ENCODE measurements around the gene BICDL2.

The BICDL2 gene

GRCh38 chr16:3026003-3026378 lies 10.8 kb downstream of the BICDL2 start:
- DNase-seq (ENCODE audit: low spot score) (no peak), FAIRE-seq (no peak)

- DNase-seq (ENCODE audit: low spot score) (no peak), FAIRE-seq (no peak)
These were observed 11.4 kb downstream of the BICDL2 start for GRCh38 chr16:3025032-3026002.

- DNase-seq (ENCODE audit: low spot score): peak; percentile 93
- peak; percentile 99 for FAIRE-seq
These were observed 12.9 kb downstream of the BICDL2 start, which contains the start of the genes HCFC1R1 and THOC6 for GRCh38 chr16:3023669-3024478. HCFC1R1 (minus strand) TSS chr16:3023942; CDS start chr16:3023941, 1 bp downstream. THOC6 (plus strand) TSS chr16:3024035; CDS start chr16:3024327, 292 bp downstream.

- FAIRE-seq (no peak), DNase-seq (ENCODE audit: low spot score) (peak; percentile 61)
These were observed 13.4 kb downstream of the BICDL2 start for GRCh38 chr16:3023415-3023668.

GRCh38 chr16:3022684-3023414 lies 13.9 kb downstream of the BICDL2 start:
- DNase-seq (ENCODE audit: low spot score) (no peak), FAIRE-seq (no peak)

GRCh38 chr16:3022208-3022683 lies 14.5 kb downstream of the BICDL2 start:
- FAIRE-seq: peak; percentile 32
- peak; percentile 83 for DNase-seq (ENCODE audit: low spot score)

- FAIRE-seq: peak; percentile 79
These were observed 15.1 kb downstream of the BICDL2 start for GRCh38 chr16:3021449-3022207.

GRCh38 chr16:3020604-3021448 lies 15.9 kb downstream of the BICDL2 start:
- DNase-seq (ENCODE audit: low spot score) (peak; percentile 92), FAIRE-seq (peak; percentile 97)

More at GRCh38 chr16:3021449-3022207, 15.1 kb downstream of the BICDL2 start:
- DNase-seq (ENCODE audit: low spot score): peak; percentile 85

GRCh38 chr16:3020247-3020603 lies 16.5 kb downstream of the BICDL2 start, which contains the start of gene TNFRSF12A:
TNFRSF12A (plus strand) TSS chr16:3020368; CDS start chr16:3020398, 30 bp downstream.
- peak; percentile 32 for FAIRE-seq
- DNase-seq (ENCODE audit: low spot score): peak; percentile 90

GRCh38 chr16:3019594-3020246 lies 17.0 kb downstream of the BICDL2 start:
- FAIRE-seq (no peak), DNase-seq (ENCODE audit: low spot score) (no peak)

- FAIRE-seq: no peak
These were observed 18.8 kb downstream of the BICDL2 start, which contains the start of gene CLDN6 for GRCh38 chr16:3017794-3018506. CLDN6 (minus strand) TSS chr16:3018183; CDS start chr16:3016021, 2,162 bp downstream.

GRCh38 chr16:3017344-3017743 lies 19.4 kb downstream of the BICDL2 start:
- FAIRE-seq (no peak), DNase-seq (ENCODE audit: low spot score) (no peak)

More at GRCh38 chr16:3017794-3018506, 18.8 kb downstream of the BICDL2 start, which contains the start of gene CLDN6:
- DNase-seq (ENCODE audit: low spot score): no peak

- FAIRE-seq: no peak
These were observed 20.8 kb downstream of the BICDL2 start for GRCh38 chr16:3015865-3016521.

GRCh38 chr16:3014971-3015370 lies 21.8 kb downstream of the BICDL2 start:
- no peak for DNase-seq (ENCODE audit: low spot score)
- FAIRE-seq: no peak

More at GRCh38 chr16:3015865-3016521, 20.8 kb downstream of the BICDL2 start:
- no peak for DNase-seq (ENCODE audit: low spot score)

- FAIRE-seq (no peak), DNase-seq (ENCODE audit: low spot score) (no peak)
These were observed 22.6 kb downstream of the BICDL2 start for GRCh38 chr16:3013998-3014690.

GRCh38 chr16:3013491-3013951 lies 23.2 kb downstream of the BICDL2 start:
- FAIRE-seq (no peak), DNase-seq (ENCODE audit: low spot score) (no peak)

All from urothelium cell line (cell line).